CD4-positive, alpha-beta T cell treated with Interleukin-4 for 1 hour (primary cell): ENCODE measurements around the gene KCNJ5.
A peak's percentile ranks its signal among the peaks of the same experiment; 100 is the strongest.
"Not testable (repeated sequence)": the region's sequence is repeated elsewhere in the genome, so short reads cannot be mapped to it uniquely, and the experiment has no call there.

Experiments
- DNase-seq, 2 donors: peaks; one replicate each; pipeline ENCODE4 v3.0.0-alpha.2; 2020 to 2022

Gene KCNJ5

DNA sequence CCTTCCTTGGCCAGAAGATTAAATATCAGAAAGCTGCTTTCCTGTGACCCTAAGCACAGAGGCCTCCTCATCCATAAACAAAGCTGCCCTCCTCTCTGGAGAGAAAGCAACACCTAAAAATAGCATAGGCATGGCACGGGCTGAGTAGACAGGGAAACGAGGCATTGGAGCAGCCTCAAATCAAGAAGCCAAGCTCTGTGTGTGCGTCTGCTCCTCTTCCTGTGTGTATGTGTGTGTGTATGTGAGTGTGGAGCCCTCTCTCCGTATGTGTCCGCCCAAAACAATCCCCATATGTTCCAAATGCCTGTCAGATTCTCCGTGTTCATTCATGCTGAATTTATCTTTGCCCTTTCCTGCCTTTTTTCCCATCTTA lies 24.0 kb downstream of the KCNJ5 start:
- no peak for DNase-seq

DNA sequence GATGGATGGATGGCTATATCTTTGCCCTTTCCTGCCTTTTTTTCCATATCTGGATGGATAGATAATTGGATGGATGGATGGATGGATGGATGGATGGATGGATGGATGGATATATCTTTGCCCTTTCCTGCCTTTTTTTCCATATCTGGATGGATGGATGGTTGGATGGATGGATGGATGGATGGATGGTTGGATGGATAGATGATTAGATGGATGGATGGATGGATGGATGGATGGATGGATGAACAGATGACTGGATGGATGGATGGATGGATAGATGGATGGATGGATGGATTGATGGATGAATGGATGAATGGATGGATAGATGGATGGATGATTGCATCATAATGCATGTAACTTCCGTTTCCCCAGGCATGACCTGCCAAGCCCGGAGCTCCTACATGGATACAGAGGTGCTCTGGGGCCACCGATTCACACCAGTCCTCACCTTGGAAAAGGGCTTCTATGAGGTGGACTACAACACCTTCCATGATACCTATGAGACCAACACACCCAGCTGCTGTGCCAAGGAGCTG lies 24.9 kb downstream of the KCNJ5 start:
- DNase-seq = no peak

DNA sequence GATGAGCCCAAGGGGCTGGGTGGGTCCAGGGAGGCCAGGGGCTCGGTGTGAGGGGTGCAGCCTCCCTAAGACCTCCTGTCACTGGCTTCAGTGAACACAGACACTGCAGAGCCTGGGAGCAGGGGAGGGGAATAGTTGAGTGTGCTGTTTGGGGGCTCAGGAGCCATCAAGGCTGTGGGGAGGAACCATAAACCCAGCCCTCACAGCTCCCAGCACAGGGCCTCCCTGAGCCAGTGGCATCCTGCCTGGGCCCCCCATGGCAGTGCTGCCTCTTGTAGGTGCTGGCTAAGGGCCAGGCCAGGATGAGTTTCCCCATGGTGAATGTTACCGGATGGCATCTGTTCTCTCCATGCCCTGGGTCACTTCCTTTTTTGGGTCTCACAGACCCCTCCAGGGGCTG lies 25.5 kb downstream of the KCNJ5 start:
- no peak for DNase-seq

DNA sequence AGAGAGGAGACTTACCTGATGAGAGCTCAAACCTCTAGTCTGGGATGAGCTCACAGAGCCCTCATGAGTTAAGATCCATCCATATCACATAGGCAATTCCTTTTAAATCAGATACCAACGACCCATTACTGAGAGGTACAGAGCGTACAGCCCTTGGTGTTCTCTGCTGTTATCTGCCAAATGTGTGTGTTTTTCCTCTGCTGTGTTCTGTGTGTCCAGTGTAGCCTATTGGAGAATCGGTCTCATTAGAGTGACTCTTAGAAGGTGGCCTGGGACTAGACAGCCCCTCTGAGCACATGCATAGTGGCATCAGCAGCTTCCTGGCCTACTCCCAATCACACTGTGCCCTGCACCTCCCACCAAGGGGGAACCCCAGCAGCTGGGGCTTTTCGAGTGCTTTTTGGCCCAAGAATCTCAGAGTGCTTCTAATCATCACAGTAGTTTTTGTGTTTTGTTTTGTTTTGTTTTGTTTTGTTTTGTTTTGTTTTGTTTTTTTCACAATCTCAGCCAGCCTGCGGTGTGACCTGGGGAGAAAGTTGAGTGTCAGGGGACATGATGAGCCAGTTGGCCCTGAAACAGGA lies 26.1 kb downstream of the KCNJ5 start:
- DNase-seq = no peak

DNA sequence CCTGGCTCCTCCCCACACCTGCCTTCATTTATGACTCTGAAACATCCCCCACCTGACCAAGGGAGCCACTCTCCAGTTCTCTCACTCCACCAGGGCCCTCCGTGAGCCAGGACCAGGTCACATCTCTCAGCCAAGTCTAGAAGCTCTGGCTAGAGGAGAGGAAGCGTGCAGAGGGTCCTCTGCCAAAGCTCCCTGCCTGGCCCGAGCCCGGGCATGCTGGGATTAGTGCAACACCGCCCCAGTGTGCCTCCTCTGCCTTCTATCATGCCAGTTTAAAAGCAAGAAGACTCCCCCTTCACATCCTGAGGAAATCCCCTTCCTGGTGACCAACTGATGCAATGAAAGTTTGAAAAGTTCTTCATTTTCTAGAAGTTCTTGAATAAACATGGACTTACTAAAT lies 28.1 kb downstream of the KCNJ5 start:
- DNase-seq = no peak

DNA sequence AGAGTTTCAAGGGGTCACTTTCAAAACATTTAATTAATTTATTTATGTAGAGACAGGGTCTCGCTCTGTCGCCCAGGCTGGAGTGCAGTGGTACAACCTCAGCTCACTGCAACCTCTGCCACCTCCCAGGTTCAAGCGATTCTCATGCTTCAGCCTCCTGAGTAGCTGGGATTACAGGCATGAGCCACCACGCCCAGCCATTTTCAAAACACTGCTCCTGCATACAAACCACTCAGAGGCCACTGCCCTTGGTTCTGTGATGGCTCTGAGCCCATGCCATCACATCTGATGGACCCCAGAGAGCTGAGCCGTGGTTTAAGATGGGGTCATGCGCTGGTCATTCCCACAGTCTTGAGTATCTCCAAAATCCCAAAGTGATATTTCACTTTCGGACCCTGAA lies 28.5 kb downstream of the KCNJ5 start:
- DNase-seq = not testable (repeated sequence)

DNA sequence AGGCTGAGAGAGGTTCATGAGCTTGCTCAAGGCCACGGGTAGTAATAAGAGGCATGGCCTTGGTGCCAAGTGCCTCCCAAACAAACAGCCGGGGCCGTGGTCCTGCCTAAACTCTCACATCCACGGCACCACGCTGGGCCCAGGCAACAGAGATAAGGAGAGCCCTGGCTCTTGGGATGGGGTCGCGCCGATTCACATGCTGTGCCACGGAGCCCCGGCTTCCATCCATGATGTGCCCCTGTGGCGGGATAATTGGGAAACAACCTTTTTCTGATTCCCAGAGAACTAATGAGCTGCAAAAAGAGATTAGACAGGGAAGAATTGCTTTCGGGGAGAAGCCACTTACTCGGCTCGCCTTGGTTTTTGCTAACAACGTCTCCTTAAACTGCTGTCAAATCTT lies 29.5 kb downstream of the KCNJ5 start:
- no peak for DNase-seq

DNA sequence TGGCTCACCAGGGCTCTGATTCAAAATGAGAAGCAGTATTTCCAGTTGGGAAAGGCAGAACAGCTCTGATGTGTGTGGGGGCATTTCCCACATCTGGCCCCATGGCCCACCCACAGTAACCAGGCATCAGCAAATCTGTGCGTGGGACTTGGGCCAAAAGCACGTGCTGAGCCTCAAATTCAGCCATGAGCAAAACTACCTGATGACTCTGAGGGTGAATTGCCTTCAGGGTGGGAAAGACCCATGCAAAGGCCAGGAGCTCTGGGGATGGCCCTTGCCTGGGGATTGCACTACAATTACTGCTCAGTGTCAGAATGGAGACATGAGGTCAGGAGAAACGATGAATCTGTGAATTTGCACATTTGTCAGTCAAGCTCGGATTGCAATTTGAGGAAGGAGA lies 30.6 kb downstream of the KCNJ5 start:
- DNase-seq = no peak

DNA sequence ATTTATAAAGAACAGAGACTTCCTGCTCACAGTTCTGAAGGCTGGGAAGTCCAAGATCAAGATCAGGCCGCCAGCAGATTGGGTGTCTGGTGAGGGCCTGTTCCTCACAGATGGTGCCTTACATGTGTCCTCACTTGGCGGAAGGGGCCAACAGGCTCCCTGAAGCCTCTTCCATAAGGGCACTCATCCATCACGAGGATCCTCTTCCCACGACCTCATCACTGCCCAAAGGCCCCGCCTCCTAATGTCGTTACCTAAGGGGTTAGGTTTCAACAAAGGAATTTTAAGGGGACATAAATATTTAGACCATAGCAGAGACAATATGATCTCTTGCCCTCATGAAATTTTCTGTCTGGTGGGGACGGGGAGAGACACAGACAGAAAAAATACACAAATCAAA lies 32.9 kb downstream of the KCNJ5 start:
- no peak for DNase-seq

DNA sequence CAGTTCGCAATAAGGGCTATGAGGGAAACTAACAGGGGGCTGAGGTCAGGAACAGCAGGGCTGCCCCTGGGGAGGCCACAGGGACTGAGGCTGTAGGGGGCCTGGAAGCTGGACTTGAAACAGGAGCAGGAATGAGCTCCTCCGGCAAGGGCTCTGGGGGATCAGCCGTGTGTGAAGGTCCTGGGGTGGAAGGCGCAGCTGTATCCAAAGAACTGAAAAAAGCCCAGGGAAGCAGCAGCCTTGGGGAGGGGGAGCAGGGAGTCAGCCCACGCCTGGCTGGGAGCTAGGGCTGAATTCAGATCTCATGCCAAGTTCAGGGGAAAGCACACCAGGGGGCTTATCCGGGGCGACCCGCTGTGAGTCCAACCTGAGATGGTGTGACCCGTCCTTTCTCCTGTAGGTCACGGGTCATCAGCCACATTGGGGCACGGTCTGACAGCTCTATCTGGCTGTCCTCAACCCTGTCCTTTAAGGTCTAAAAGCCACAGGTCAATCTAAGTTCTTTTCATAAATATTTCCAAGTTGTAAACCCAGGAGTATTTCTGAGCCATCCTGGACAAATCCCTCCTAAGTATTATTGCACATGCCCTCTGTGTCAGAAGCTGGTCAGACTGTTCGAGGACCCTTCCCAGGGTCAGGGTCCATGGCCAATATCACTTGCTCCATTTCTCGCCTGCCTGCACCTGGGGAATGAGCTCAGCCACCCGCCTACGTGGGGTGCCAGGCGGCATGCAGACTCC lies 33.5 kb downstream of the KCNJ5 start:
- DNase-seq = no peak

DNA sequence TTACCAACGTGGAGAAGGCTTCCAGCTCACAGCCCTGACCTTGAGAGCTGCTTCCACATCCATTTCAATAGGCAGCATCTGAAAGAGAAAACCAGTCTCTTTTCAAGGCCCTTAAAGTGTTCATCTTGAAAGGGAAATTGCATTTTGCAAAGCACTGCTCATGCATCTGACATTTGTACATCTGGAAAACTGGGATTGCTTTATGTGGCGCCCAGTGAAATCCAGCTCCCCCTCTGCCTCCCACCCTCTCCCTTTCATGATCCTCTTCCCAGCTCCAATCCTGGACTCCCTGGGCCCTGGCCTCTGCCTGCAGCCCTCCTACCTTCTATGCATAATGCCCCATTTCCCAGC lies 34.1 kb downstream of the KCNJ5 start:
- DNase-seq = no peak

DNA sequence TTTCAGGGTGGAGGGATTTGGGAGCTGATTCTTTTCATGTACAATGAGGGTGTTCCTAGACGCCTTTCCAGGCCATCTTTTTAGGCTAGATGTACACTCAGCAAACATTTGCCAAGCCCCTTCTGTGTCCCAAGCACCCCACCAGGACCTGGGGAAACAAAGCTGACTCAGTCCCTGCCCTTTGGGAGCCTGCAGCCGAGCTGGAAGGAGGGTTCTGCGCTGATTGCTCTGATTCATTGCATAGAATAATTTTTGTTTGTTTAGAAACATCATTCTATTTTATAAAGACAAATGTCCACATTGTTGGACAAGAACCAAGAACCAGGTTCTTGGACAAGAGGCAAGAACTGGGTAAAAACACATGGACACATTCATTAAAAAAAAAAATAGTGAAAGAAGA lies 34.8 kb downstream of the KCNJ5 start:
- no peak for DNase-seq

DNA sequence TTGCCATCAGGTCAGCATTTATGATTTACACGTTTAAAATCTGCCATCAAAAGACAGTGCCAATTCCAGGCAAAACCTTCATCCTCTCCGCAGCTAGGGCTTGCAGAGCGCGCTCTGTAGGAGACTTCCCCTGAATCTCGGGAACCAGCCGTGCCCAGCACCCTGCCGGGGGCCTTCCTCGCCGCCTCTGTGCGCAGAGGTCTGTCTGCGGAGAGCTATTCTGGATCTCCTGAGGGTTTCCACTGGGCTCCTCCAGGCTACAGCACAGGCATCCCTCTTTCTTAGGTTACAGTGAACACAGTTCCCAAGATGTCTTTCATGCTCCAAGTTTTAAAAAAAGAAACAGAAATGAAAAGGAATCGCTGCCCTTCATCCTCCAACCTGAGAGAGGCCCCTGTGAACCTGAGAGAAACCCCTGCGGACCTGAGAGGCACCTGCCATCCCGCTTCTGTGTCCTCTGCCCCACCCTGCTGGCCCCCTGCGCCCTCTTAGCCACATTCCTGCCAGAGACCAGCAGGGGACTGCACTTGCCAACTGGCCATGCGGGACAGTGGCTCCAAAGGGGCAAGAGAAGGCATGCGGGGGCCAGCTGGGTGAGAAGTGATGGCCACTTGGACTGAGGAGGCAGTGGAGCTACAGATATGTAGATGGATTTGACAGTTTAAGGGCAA lies 35.4 kb downstream of the KCNJ5 start:
- DNase-seq = no peak

DNA sequence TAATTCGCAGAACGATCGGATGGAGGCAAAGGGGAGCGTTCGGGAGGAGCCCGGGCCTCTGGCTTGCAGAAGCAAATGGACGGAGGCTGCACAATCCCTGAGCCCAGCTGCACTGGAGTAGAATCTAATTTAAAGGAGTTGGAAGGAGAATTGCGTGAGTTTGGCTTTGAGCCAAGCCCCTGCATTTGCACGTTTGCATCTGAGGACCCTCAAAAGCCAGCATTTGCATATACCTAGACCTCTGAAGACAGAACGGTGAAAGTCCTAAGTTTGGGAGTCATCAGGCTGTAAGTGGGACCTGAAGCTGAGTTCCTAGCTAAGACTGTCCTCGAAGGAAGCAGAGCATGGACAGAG lies 35.9 kb downstream of the KCNJ5 start:
- DNase-seq = no peak

DNA sequence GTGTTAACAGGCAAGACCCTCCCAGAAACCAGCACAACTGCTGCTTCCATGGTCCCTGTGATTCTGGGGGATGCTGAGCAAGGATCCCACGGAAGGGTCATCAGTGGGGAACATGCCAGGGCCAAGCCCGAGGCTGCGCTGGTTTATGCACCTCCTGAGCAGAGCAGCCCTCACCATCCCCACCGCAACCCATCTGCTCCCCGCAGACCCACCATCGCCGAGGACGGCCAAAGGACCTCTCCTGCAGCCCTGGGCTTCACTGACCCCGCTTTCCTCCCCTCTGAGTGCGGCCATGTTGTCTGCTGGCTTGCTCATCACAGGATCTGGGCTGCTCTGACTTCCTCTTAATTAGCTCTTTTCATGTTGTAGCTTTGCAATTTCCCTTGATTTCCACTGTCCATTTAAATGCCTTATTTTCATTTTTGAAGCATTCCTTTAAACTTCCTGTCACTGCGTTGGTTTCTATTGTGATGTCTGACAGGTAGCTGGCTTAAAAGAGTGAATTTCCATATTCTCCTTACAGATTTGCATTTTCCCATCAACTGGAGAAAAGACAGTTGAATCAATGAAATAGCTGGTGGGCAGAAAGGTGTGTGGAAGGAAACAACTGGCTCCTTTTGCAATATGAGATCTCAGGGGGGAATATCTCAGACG lies 36.7 kb downstream of the KCNJ5 start:
- no peak for DNase-seq

DNA sequence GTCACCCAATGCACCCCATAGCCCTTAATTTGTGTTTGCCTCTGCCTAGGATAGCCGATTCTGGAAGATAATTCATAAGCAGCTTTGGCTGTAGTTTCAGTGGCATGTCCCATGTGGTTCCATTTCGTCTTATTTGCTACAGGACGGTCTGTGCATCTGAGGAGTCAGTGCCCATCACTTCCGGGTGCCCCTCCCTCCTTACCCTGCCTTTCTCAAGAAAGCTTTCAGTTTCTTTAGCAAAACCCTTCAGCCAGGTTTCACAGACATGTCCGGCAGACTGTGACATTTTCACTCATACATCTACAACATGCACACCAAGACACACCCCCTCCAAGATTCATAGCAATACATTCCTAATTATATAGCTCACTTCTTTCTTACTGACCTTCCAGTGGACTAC lies 37.2 kb downstream of the KCNJ5 start:
- peak; percentile 21 to 26 for DNase-seq

DNA sequence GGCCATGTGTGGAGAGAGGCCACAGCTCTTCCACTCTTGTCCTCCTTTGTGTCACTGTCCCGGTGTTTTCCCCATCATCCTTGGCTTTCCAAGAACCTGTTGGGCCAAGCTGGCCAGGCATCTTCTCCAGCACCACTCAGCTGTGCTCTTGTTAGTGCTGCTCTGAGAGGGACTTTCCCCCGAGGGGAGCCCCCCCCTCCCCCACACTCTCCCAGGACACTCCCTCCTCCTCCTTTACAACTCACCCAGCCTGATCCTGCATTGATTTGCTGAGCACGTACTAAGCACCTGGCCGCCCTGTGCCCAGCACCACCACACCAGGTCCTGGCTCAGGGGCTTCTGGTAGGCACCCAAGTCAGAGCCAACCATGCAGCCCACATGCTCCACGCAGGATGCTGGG lies 38.3 kb downstream of the KCNJ5 start:
- DNase-seq = no peak

DNA sequence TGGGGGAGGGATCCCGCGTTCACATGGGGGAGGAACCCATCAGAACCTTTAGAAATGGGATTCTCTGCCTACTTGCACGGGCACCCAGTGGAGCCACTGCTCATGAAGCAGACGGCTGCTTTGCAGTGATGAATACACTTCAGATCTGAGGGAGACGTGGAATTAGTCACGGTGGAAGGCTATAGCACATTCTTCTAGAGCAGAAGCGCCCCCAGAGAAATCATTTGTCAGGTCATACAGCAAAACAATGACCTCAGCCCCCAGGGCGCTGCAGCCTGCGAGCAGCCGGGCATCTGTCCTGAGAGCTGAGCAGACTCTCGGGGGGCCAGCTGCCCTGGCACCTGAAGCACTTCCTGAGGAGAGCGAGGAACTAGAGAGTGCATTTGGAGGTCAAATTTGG lies 38.8 kb downstream of the KCNJ5 start:
- no peak for DNase-seq

DNA sequence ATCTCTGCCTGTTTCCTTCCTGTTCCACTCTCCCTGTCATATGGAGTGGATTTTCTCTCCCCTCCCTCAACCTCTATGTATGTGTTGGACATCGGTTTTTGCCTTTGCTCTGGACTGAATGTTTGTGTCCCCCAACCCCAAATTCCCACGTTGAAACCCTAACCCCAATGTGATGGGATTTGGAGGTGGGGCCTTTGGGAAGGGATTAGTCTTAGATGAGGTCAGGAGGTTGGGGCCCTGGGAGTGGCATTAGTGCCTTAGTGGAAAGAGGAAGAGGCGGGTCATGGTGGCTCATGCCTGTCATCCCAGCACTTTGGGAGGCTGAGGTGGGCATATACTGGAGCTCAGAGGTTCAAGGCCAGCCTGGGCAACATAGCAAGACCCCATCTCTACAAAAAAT lies 39.9 kb downstream of the KCNJ5 start:
- DNase-seq = no peak

DNA sequence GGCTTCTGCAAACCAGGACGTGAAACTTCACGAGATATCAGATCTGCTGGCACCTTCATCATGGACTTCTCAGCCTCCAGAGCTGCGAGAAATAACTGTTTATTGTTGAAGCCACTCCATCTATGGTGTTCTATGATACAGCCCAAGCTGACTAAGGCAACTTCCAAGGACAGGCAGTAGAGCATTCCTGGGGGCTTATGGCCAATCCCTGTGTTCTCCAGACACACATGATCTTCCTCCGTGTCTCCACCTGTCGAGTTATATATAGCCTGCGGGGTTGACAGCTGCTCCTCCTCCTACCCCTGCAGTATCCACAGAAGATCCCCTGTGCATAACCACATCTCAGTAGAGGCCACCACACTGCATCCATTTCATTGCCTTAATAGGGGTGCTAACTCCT lies 40.5 kb downstream of the KCNJ5 start:
- DNase-seq = no peak

DNA sequence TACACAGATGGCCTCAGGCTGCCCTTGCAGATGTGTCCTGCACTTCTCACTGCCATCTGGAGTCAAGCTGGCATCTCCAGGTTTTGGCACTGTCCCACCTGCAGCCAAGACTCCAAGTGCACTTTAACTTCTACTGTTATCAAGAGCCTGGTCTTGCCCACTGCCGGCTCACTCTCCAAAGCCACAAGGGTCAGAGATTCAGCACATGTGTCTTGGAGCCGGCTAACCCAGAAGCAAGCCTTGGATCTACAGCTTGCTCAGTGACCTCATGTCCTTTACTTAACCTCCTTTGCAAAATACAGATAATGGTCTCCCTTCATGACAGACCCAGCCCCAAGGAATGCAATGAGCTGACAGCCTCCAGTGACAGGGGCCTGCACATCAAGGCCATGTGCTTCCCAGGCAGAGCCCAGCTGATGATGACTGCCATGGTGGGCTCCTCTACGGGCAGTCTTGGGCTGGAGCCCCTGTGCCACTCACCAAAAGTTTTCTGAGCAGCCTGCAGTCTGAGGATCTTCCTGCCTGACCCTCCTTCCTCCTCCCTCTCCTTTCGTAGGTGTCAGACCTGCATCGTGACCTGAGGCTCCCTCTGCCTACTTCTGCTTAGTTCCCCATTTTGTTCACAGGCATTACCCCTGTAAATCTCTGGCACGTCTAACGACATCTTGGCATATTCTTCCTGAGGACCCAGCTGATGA lies 42.5 kb downstream of the KCNJ5 start:
- DNase-seq = no peak

DNA sequence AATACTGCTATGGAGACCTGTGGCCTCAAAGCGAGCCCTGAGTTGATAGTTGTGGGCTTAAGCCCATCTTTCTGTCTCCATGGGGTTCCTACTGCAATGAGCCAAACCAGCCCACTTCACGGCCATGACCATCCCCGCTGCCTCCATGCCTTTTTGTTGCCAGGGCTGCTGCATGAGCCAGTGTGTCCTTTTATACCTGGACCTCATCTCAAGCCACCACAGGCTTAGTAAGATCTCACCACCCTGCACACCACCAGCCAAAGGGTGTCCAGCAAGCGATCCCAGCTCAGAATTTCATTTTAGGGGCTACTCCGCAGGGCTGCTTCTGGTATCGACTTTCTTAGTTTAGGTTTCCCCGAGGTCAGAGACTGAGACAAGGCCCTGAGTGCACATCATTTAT lies 43.2 kb downstream of the KCNJ5 start:
- DNase-seq = no peak

DNA sequence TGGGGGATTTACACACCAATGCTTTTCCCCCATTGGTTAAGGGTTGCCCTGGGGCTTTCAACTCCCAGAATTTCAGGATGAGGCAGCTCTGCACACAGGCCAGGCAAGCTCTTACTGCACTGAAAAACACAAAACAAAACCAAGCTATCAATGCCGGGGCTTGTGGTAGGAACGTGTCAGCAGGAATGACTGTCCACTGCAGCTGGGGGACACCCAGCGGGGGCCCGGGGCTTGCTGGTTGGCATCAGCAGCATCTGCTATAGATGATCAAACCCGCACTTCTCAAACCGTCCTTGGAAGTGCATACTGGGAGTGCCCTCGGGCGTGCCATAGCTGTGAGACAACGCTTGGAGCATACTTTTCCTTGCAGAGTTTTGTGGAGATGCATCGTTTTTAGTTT lies 43.8 kb downstream of the KCNJ5 start:
- DNase-seq = no peak
